ENCODE data around the gene GPR21. TPM values are rescaled to one million over a fixed set of nuclear protein-coding genes. Genes with fewer than 3 reads are reported as not detected.

GPR21 gene
- total RNA-seq, 2 experiments from 2014 or later, result 0.74 to 0.89 TPM

DNA sequence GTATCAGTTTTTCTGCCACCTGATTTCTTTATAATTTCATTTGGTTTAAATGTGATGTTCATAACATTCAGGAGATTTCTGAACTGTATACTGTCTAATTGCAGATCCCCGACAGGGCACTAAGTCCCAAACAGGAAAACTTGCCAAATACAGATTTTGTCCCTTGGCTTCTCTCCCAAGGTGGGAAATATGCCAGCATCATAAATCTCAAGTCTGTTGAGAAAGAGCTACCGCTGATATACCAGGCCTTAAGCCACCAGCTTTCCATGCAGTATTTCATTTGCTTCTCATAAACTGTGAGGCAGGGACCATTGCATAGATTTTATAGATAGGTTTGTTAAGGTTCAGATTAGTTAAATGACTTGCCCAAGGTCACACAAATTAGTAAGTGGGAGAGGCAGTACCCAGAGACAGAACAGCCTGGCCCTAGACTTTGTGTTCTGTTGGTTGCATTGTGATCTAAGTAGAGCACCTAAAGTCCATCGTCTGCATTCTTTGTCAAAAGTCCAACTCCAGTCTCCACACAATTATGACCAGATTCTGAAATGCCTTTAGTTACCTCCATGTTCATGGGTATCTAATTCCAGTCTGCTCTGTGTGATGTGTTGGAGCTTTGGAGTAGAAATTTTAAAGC, 16.2 kb downstream of the GPR21 start:
- TF ChIP-seq CTCF (IDR thresholded peaks at IDR 0.05), result no peak
- ChIA-PET CTCF (interaction anchor here (1.0 kb wide), 1 partner anchor 300 kb away, joined by 3 read pairs; no protein-coding TSS in a partner anchor), POLR2A (interaction anchor here (0.5 kb wide), 1 partner anchor 1630 kb away, joined by 3 read pairs; no protein-coding TSS in a partner anchor)
- no peaks in the 10 kb centered on the region for H3K9me3 ChIP-seq (ENCODE audit: control insufficient read depth in 1 of 2, insufficient read depth in 1 of 2, low read length in 2 of 2)
- Mint-ChIP-seq H3K36me3 (ENCODE audit: low read depth) (peaks cover 31% of the 10 kb centered on the region), H3K9me3 (no peaks in the 10 kb centered on the region), H3K4me1 (ENCODE audit: low read depth) (peaks cover 4% of the 10 kb centered on the region), H3K27me3 (no peaks in the 10 kb centered on the region), H3K4me3 (no peak overlapping the region), H3K27ac (no peak overlapping the region)
- no peak overlapping the region for H3K27ac ChIP-seq (ENCODE audit: low read depth in 1 of 2, low read length in 2 of 2)
- H3K36me3 ChIP-seq (ENCODE audit: insufficient read depth, low read length), result peaks cover 2% of the 10 kb centered on the region
- DNase-seq (no peak), ATAC-seq (ENCODE audit: poor library complexity) (no peak)
- H3K4me1 ChIP-seq (ENCODE audit: insufficient read depth, low read length), result no peaks in the 10 kb centered on the region
- intact Hi-C loops (cut with DNase I, micrococcal nuclease), result no loop called here
- no peaks in the 10 kb centered on the region for H3K27me3 ChIP-seq (ENCODE audit: control insufficient read depth in 1 of 2, insufficient read depth in 2 of 2, low read length in 2 of 2)
- H3K4me3 ChIP-seq (ENCODE audit: low read length), result no peak overlapping the region

DNA sequence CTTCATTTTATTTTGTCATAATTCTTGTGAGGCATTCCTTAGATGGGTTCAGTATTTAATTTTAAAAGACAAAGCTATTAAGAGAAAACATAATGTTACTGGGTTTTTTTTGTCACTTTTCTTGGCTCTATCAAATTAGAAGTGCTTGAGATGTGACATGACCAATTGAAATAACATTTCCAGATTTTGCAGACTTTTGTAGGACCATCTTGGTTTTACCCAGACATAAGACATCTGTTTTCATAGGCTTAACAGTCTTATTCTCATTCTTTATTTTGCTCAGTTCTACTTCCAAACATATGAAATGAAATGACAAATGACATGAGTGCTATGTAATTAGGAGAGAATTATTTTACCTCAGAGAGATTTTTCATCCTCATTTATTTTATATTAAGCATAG, 19.6 kb downstream of the GPR21 start:
- no peak for ATAC-seq (ENCODE audit: poor library complexity)

DNA sequence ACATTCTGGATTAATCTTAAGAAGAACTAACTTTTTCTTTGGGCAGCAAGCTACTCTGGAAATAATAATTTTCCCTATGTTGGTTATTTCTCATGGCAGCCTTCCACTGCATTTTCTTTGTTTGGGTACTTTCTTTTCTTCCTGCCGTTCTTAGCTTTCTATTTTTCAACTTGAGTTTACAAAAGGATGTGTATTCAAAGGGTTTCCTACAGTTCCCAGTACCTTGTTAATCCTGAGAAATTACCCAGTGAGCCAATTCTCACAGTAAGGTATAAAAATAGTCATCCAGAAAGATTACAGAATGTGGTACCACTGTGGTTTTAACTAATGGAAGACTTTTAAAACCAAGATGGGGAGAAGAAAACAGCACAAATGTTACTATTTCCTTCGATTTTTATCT, 20.2 kb downstream of the GPR21 start:
- ATAC-seq (ENCODE audit: poor library complexity) (no peak), DNase-seq (no peak)
- H3K9me3 ChIP-seq (ENCODE audit: control insufficient read depth in 1 of 2, insufficient read depth in 1 of 2, low read length in 2 of 2), result no peaks in the 10 kb centered on the region
- POLR2A ChIA-PET, result interaction anchor here (0.5 kb wide), 1 partner anchor 162 kb away, joined by 4 read pairs; no protein-coding TSS in a partner anchor
- no peak for TF ChIP-seq CTCF (IDR thresholded peaks at IDR 0.05)
- CTCF ChIA-PET, result interaction anchor here (1.6 kb wide), 1 partner anchor 296 kb away, joined by 5 read pairs; no protein-coding TSS in a partner anchor
- no peaks in the 10 kb centered on the region for H3K4me1 ChIP-seq (ENCODE audit: insufficient read depth, low read length)
- H3K4me3 ChIP-seq (ENCODE audit: low read length), result no peak overlapping the region
- no peaks in the 10 kb centered on the region for H3K27me3 ChIP-seq (ENCODE audit: control insufficient read depth in 1 of 2, insufficient read depth in 2 of 2, low read length in 2 of 2)
- Mint-ChIP-seq H3K9me3 (no peaks in the 10 kb centered on the region), H3K4me3 (no peak overlapping the region), H3K27me3 (no peaks in the 10 kb centered on the region), H3K4me1 (ENCODE audit: low read depth) (peaks cover 4% of the 10 kb centered on the region), H3K27ac (no peak overlapping the region), H3K36me3 (ENCODE audit: low read depth) (peaks cover 34% of the 10 kb centered on the region)
- no peak overlapping the region for H3K27ac ChIP-seq (ENCODE audit: low read depth in 1 of 2, low read length in 2 of 2)
- intact Hi-C loops (cut with DNase I, micrococcal nuclease), result no loop called here
- H3K36me3 ChIP-seq (ENCODE audit: insufficient read depth, low read length), result peaks cover 3% of the 10 kb centered on the region

More for the DNA sequence above, 19.6 kb downstream of the GPR21 start:
- peaks cover 39% of the 10 kb centered on the region for H3K36me3 Mint-ChIP-seq (ENCODE audit: low read depth)
- no peak for DNase-seq
- H3K4me1 Mint-ChIP-seq (ENCODE audit: low read depth), result peaks cover 4% of the 10 kb centered on the region
- intact Hi-C loops (cut with DNase I, micrococcal nuclease), result no loop called here
- H3K27ac Mint-ChIP-seq, result no peak overlapping the region
- CTCF ChIA-PET, result interaction anchor here (1.6 kb wide), 1 partner anchor 297 kb away, joined by 5 read pairs; no protein-coding TSS in a partner anchor
- H3K9me3 Mint-ChIP-seq, result no peaks in the 10 kb centered on the region
- no peak overlapping the region for H3K4me3 Mint-ChIP-seq
- TF ChIP-seq CTCF (IDR thresholded peaks at IDR 0.05), result no peak
- Histone ChIP-seq H3K9me3 (ENCODE audit: control insufficient read depth in 1 of 2, insufficient read depth in 1 of 2, low read length in 2 of 2) (no peaks in the 10 kb centered on the region), H3K36me3 (ENCODE audit: insufficient read depth, low read length) (peaks cover 3% of the 10 kb centered on the region), H3K27me3 (ENCODE audit: control insufficient read depth in 1 of 2, insufficient read depth in 2 of 2, low read length in 2 of 2) (no peaks in the 10 kb centered on the region), H3K4me3 (ENCODE audit: low read length) (no peak overlapping the region), H3K27ac (ENCODE audit: low read depth in 1 of 2, low read length in 2 of 2) (no peak overlapping the region), H3K4me1 (ENCODE audit: insufficient read depth, low read length) (no peaks in the 10 kb centered on the region)
- H3K27me3 Mint-ChIP-seq, result no peaks in the 10 kb centered on the region
- POLR2A ChIA-PET, result interaction anchor here (0.5 kb wide), 1 partner anchor 161 kb away, joined by 4 read pairs; no protein-coding TSS in a partner anchor

Measured in CD4-positive, alpha-beta T cell (primary cell).